Caco-2 (cell line): ENCODE measurements around the gene TOM1. TPM values are rescaled to one million over a fixed set of nuclear protein-coding genes. Genes with fewer than 3 reads are reported as not detected.

Source experiments
- BruUV-seq: library from RNA; stranded (reverse); fragments of 400-500 nt; replicated peaks from 2 replicates; lab custom pipeline; 2021; lab: Mats Ljungman, UMichigan
- CTCF ChIA-PET: fragments of 300-600 bp; sonication (Branson Sonifier 250); formaldehyde crosslinking; loops from one replicate; lab custom pipeline; 2022; ENCODE audit warnings: antibody characterized with exemption; lab: Charles Lee
- POLR2A ChIA-PET: fragments of 300-600 bp; sonication (Branson Sonifier 250); formaldehyde crosslinking; loops from one replicate; lab custom pipeline; 2022; ENCODE audit warnings: antibody characterized with exemption; lab: Charles Lee
- DNase-seq, 2 experiments: peaks; one replicate each; pipeline versions ENCODE4 v3.0.0 to v3.0.0-alpha.2; 2020 to 2022
- H3K27me3 ChIP-seq: replicated peaks from 2 replicates; pipeline ENCODE4 v1.6.0; 2011; ENCODE audit warnings: low read length; ENCODE audit not compliant: control insufficient read depth, insufficient read depth
- H3K36me3 ChIP-seq: 2 replicates; pipeline ENCODE4 v1.5.1; 2011; ENCODE audit warnings: low read length; ENCODE audit not compliant: control insufficient read depth, insufficient read depth
- H3K4me1 ChIP-seq: fragments of 250-450 bp; sonication (Bioruptor Pico); 2 replicates; pipeline ENCODE4 v1.5.1; 2020; ENCODE audit warnings: mild to moderate bottlenecking
- H3K4me3 ChIP-seq: 2 replicates; pipeline ENCODE4 v1.5.1; 2011; ENCODE audit warnings: low read depth, mild to moderate bottlenecking, control low read depth, low read length
- H3K9me3 ChIP-seq: fragments of 250-450 bp; sonication (Bioruptor Pico); 2 replicates; pipeline ENCODE4 v1.5.1; 2020; ENCODE audit warnings: mild to moderate bottlenecking, moderate library complexity
- H3K27ac Mint-ChIP-seq: one replicate; pipeline ENCODE4 v1.8.0; 2022; ENCODE audit warnings: mixed read lengths; ENCODE audit not compliant: unreplicated experiment
- H3K27me3 Mint-ChIP-seq: one replicate; pipeline ENCODE4 v1.8.0; 2022; ENCODE audit warnings: mixed read lengths; ENCODE audit not compliant: insufficient read depth, unreplicated experiment
- H3K36me3 Mint-ChIP-seq: one replicate; pipeline ENCODE4 v1.8.0; 2022; ENCODE audit warnings: mild to moderate bottlenecking, mixed read lengths; ENCODE audit not compliant: insufficient read depth, unreplicated experiment
- H3K4me1 Mint-ChIP-seq: one replicate; pipeline ENCODE4 v1.8.0; 2022; ENCODE audit warnings: low read depth, mixed read lengths; ENCODE audit not compliant: unreplicated experiment
- H3K4me3 Mint-ChIP-seq: one replicate; pipeline ENCODE4 v1.8.0; 2022; ENCODE audit warnings: mild to moderate bottlenecking, moderate library complexity, mixed read lengths; ENCODE audit not compliant: unreplicated experiment
- H3K9me3 Mint-ChIP-seq: one replicate; pipeline ENCODE4 v1.8.0; 2022; ENCODE audit warnings: mixed read lengths; ENCODE audit not compliant: unreplicated experiment
- intact Hi-C: fragments of 100-400 bp; cut with micrococcal nuclease; formaldehyde crosslinking; loops from one replicate; pipeline ENCODE4 v1.10.0; 2022; ENCODE audit not compliant: unreplicated experiment
- total RNA-seq: library from RNA; stranded (reverse); gene quantifications from 2 replicates; pipeline ENCODE4 v1.2.3, GENCODE V29; 2022
- TF ChIP-seq, protein P1 (sequence below), 2 experiments: fragments of 200-600 bp in 1 of 2; IDR thresholded peaks; 1 replicate in 1 of 2; 2 replicates in 1 of 2; pipeline versions ENCODE4 v1.5.1 to v1.8.0; 2011 to 2022; ENCODE audit warnings: antibody characterized with exemption in 1 of 2, control low read depth in 1 of 2, inconsistent platforms in 1 of 2, low read depth in 1 of 2, low read length in 1 of 2, mild to moderate bottlenecking in 1 of 2, moderate library complexity in 1 of 2; ENCODE audit not compliant: insufficient read depth in 1 of 2, severe bottlenecking in 1 of 2, unreplicated experiment in 1 of 2

The TOM1 gene
- total RNA-seq, 1 experiment from 2014 or later: 47.4 TPM

DNA sequence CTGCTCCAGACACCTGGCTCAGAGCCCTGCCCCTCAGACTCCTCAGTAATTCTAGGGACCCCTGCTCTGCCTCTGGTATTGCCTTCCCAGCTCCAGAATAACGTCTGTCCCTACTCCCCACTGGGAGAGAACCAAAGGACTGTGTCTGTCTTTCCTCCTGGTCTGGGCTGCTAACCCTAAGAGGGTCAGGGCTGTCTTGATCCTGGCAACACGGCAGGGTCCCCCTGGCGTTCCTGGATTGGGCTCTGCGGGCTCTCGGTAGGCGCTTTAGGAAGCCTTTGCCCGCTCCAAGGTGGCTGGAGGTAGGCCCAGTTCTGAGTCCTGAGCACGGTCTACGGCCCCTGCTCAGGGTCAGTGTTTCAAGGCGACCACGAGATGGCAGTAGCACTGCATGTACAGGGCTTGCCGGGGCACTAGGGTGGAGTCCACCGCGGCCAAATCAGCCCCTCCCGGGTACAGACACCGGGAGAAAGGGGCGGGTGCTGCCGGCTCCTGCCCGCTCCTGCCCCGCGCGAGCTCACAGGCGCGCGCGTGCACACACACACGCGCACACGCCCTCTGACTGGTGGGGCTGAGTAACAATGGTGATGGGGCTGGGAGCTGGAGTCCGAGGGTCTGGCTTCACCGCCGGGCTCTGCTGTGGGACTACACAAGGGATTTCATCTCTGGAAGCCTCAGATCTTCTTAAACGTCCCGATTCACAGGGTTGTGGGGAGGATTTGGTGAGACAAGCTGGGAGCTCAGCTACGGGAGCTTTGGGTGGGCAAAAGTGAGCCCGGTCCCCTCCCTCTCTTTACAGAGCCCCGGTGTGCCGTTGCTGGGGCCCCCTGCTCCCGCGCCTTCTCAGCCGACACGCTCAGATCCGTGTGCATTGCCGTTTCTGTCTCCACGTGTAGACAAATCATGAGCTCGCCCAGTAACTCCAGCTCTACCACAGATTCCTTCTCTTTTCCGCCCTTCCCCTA is 51.1 kb downstream of the TOM1 start:
- Histone ChIP-seq H3K4me3 (peak overlapping the region; percentile 43), H3K4me1 (peaks cover 10% of the 10 kb centered on the region), H3K9me3 (peaks cover 3% of the 10 kb centered on the region; the same call in 1 of the 2 replicates), H3K27me3 (no peaks in the 10 kb centered on the region), H3K36me3 (no peaks in the 10 kb centered on the region)
- BruUV-seq: no TSS peak
- Mint-ChIP-seq H3K27me3 (no peaks in the 10 kb centered on the region), H3K9me3 (no peaks in the 10 kb centered on the region), H3K36me3 (peaks cover 25% of the 10 kb centered on the region), H3K4me1 (peaks cover 4% of the 10 kb centered on the region), H3K4me3 (peak overlapping the region; percentile 77), H3K27ac (peak overlapping the region; percentile 15)
- TF ChIP-seq, protein P1, sequence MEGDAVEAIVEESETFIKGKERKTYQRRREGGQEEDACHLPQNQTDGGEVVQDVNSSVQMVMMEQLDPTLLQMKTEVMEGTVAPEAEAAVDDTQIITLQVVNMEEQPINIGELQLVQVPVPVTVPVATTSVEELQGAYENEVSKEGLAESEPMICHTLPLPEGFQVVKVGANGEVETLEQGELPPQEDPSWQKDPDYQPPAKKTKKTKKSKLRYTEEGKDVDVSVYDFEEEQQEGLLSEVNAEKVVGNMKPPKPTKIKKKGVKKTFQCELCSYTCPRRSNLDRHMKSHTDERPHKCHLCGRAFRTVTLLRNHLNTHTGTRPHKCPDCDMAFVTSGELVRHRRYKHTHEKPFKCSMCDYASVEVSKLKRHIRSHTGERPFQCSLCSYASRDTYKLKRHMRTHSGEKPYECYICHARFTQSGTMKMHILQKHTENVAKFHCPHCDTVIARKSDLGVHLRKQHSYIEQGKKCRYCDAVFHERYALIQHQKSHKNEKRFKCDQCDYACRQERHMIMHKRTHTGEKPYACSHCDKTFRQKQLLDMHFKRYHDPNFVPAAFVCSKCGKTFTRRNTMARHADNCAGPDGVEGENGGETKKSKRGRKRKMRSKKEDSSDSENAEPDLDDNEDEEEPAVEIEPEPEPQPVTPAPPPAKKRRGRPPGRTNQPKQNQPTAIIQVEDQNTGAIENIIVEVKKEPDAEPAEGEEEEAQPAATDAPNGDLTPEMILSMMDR (IDR thresholded peaks at IDR 0.05; ENCODE audit: insufficient read depth in 1 of 2, low read depth in 1 of 2, low read length in 1 of 2, severe bottlenecking in 1 of 2, unreplicated experiment in 1 of 2): peak; percentile 87 to 93
- peak; percentile 91 to 94 for DNase-seq
- ChIA-PET CTCF (interaction anchor here (0.6 to 1.6 kb wide), 14 partner anchors 9 to 774 kb away, joined by 3 to 6 read pairs (median 4); partner anchors contain the start of genes HMOX1, MCM5 and TOM1), POLR2A (interaction anchor here (0.5 to 0.6 kb wide), 2 partner anchors 367 to 711 kb away, joined by 4 to 5 read pairs; no protein-coding TSS in a partner anchor)
- intact Hi-C loops: loop anchor here (1.0 to 5.0 kb wide), 6 partner anchors 30 to 272 kb away; partner anchors contain the start of gene HMOX1

DNA sequence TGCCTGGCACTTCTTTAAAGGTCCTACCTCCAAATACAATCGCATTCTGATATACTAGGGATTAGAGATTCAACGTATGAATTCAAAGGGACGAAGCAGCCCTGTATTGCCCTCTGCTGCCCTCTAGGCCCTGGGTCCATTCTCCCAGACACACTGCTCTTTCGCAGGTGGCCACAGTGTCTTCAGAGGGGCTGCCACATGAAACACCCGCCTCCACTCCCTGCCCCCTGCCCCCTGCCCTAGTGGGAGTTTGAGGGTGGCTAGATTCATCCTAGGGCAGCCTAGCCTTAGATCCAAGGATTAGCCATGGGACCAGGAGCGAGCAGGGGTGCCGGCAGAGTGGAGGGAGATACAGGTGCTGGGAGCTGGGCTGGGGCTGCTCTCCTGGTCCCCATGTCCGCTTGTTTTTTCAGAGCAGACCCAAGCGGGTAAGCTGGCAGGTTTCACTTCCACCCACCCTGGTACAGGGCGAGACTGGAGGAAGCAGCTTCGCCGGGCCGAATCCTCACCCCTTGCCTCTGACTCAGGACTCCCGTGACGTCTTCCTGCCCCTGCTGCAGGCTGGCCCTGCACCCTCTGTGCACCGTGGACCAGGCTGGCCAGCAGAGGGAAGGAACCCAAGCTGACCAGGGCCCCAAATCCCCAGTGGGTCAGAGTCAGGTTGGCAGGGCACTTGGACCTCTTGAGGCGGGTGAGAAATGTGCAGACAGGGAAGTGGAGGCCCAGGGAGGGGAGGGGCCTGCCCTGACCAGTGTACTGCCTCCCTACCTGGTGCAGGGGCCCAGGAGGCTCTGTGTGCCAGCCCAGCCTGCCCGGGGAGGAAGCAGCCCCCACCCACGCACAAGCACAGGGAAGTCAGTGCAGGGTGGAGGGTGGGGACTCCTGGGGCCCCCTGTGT is 52.8 kb downstream of the TOM1 start:
- POLR2A ChIA-PET: no interaction called here
- H3K4me1 ChIP-seq: peaks cover 10% of the 10 kb centered on the region
- TF ChIP-seq, protein P1 (IDR thresholded peaks at IDR 0.05; ENCODE audit: insufficient read depth in 1 of 2, low read depth in 1 of 2, low read length in 1 of 2, severe bottlenecking in 1 of 2, unreplicated experiment in 1 of 2): peak; percentile 24 to 45

More for the DNA sequence above, 52.8 kb downstream of the TOM1 start:
- H3K36me3 ChIP-seq: no peaks in the 10 kb centered on the region
- CTCF ChIA-PET: interaction anchor here (0.6 kb wide), 1 partner anchor 154 kb away, joined by 3 read pairs; no protein-coding TSS in a partner anchor
- intact Hi-C loops: loop anchor here (5.0 kb wide), 3 partner anchors 45 to 80 kb away; no protein-coding TSS in a partner anchor
- Mint-ChIP-seq H3K27ac (no peak overlapping the region), H3K4me3 (no peak overlapping the region), H3K9me3 (no peaks in the 10 kb centered on the region), H3K27me3 (no peaks in the 10 kb centered on the region), H3K4me1 (peaks cover 7% of the 10 kb centered on the region), H3K36me3 (peaks cover 25% of the 10 kb centered on the region)
- no peak for DNase-seq
- BruUV-seq: TSS peak; percentile 13
- H3K9me3 ChIP-seq: peaks cover 3% of the 10 kb centered on the region; the same call in 1 of the 2 replicates
- no peak overlapping the region for H3K4me3 ChIP-seq
- H3K27me3 ChIP-seq: no peaks in the 10 kb centered on the region
